Body of pancreas (tissue), 4 donors: ENCODE measurements around the gene SLC27A1. TPM values are rescaled to one million over a fixed set of nuclear protein-coding genes. Genes with fewer than 3 reads are reported as not detected.
A peak's percentile ranks its signal among the peaks of the same experiment; 100 is the strongest.

Experiments
- ATAC-seq: fragments of 150-250 bp; one replicate; pipeline ENCODE4 v1.9.1; 2016
- DNase-seq, 4 donors: peaks; one replicate each; pipeline ENCODE4 v3.0.0-alpha.2; 2019
- H3K27ac ChIP-seq, 4 donors: fragments of 200-600 bp; sonication (generic); 1 replicate in 3 of 4; 2 replicates in 1 of 4; pipeline versions ENCODE4 v1.5.1 to v1.6.1; 2016 to 2019; ENCODE audit warnings: mild to moderate bottlenecking in 1 of 4, mixed read lengths in 1 of 4, moderate library complexity in 1 of 4
- H3K27me3 ChIP-seq, 2 donors: fragments of 200-600 bp; sonication (generic); one replicate each; pipeline ENCODE4 v1.6.0; 2016; ENCODE audit warnings: mild to moderate bottlenecking in 1 of 2
- H3K36me3 ChIP-seq, 2 donors: fragments of 200-600 bp; sonication (generic); replicated peaks in 1 of 2; 2 replicates each; pipeline ENCODE4 v1.5.1; 2016; ENCODE audit warnings: low read depth in 2 of 2; ENCODE audit not compliant: insufficient read depth in 1 of 2
- H3K4me1 ChIP-seq: fragments of 200-600 bp; sonication (generic); one replicate; pipeline ENCODE4 v1.6.0; 2016
- H3K4me3 ChIP-seq, 2 donors: fragments of 200-600 bp; sonication (generic); 1 replicate in 1 of 2; 2 replicates in 1 of 2; pipeline ENCODE4 v1.5.1; 2016 to 2019
- H3K9me3 ChIP-seq, 3 donors: fragments of 200-600 bp; sonication (generic); 1 replicate in 2 of 3; 2 replicates in 1 of 3; pipeline ENCODE4 v1.5.1; 2016
- CTCF ChIP-seq, 7 experiments: fragments of 450-650 bp in 4 of 7; fragments of 200-600 bp in 3 of 7; sonication (generic) in 3 of 7; IDR thresholded peaks; one replicate each; pipeline ENCODE4 v1.5.1; 2016 to 2019; ENCODE audit warnings: antibody characterized with exemption in 7 of 7
- POLR2A ChIP-seq, 3 donors: fragments of 450-650 bp; IDR thresholded peaks; one replicate each; pipeline ENCODE4 v1.6.1; 2016; ENCODE audit warnings: antibody characterized with exemption in 3 of 3, mild to moderate bottlenecking in 2 of 3
- WGBS, 2 donors: methylation state at CpG; one replicate each; pipeline ENCODE4 v1.1.5; 2017; 5-methylcytosine and 5-hydroxymethylcytosine counted together
- intact Hi-C: fragments of 100-400 bp; cut with DNase I; formaldehyde crosslinking; loops from one replicate; pipeline ENCODE4 v1.15.1; 2023
- total RNA-seq, 2 donors: library from RNA; depleted of rRNA; stranded (reverse); fragments of >200 nt; gene quantifications; one replicate each; pipeline ENCODE4 v1.1.0, GENCODE V29; 2016

The SLC27A1 gene
- total RNA-seq: 10 to 100 TPM; 21.1 to 25.7 TPM

DNA sequence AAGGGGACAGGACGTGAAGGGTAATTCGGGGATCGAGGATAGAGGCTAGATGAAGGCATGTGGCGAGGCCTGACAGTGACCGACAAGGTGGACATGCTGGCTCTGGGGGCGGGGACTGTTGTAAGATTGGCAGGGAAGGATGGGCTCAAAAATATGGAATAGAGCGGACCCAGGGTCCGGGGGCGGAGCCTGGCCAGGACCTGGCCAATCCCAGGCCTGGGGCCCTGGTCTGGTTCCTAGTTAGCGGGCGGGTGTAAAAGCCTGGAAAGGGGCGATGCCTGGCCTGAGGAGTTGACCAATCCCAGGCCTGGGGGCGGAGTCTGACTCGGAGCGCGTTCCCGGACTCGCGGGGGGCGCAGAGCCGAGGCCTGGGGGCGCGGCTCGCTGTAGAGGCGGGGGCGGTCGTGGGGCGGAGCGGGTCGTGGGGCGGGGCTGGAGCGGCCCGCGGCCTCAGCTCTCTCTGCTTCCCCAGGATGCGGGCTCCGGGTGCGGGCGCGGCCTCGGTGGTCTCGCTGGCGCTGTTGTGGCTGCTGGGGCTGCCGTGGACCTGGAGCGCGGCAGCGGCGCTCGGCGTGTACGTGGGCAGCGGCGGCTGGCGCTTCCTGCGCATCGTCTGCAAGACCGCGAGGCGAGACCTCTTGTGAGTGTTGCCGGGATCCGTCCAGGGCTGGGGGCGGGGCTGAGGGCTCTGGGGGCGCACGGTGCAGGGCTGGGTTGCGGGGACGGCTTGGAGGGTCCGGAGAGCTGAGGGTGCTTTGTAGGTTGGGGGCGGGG lies at the start of gene SLC27A1:
SLC27A1 (plus strand) TSS at position 457 of the 774 bp plus-strand sequence; CDS start at position 474, 17 bp downstream.
- Histone ChIP-seq H3K27ac (peak within 1 kb of the TSS; percentile 69 to 94 (median 85)), H3K9me3 (no peaks in the 10 kb centered on the region), H3K4me3 (peak within 1 kb of the TSS; percentile 43 to 91), H3K27me3 (no peaks in the 10 kb centered on the region), H3K4me1 (peaks cover 38% of the 10 kb centered on the region), H3K36me3 (no peaks in the 10 kb centered on the region)
- ATAC-seq (peak; percentile 86), DNase-seq (peak; percentile 97 to 99 (median 98))
- 0 to 1% methylated on average over 15 to 25 of the region's 67 CpGs for WGBS, 2 donors
- intact Hi-C loops: no loop called here
- TF ChIP-seq POLR2A (IDR thresholded peaks at IDR 0.05) (peak in 2 of 3 donors; percentile 45 to 67), CTCF (IDR thresholded peaks at IDR 0.05) (no peak)

- ATAC-seq (no peak), DNase-seq (no peak)
- H3K4me3 ChIP-seq: no peak overlapping the region
- 93 to 100% methylated on average over 4 of the region's 4 CpGs for WGBS, 2 donors
- intact Hi-C loops: no loop called here
- no peaks in the 10 kb centered on the region for H3K36me3 ChIP-seq
- H3K9me3 ChIP-seq: no peaks in the 10 kb centered on the region
- TF ChIP-seq POLR2A (IDR thresholded peaks at IDR 0.05) (no peak), CTCF (IDR thresholded peaks at IDR 0.05) (no peak)
- H3K4me1 ChIP-seq: peaks cover 14% of the 10 kb centered on the region
- H3K27me3 ChIP-seq: no peaks in the 10 kb centered on the region
- no peak overlapping the region for H3K27ac ChIP-seq
Observed at GRCh38 chr19:17421942-17422341, 48.4 kb upstream of the SLC27A1 start.

- DNase-seq (no peak), ATAC-seq (no peak)
- Histone ChIP-seq H3K27ac (no peak overlapping the region), H3K36me3 (no peaks in the 10 kb centered on the region), H3K9me3 (no peaks in the 10 kb centered on the region), H3K4me1 (peaks cover 14% of the 10 kb centered on the region), H3K27me3 (no peaks in the 10 kb centered on the region), H3K4me3 (no peak overlapping the region)
- 93 to 95% methylated on average over 16 to 20 of the region's 20 CpGs for WGBS, 2 donors
- intact Hi-C loops: no loop called here
- no peak for TF ChIP-seq POLR2A (IDR thresholded peaks at IDR 0.05)
- no peak for TF ChIP-seq CTCF (IDR thresholded peaks at IDR 0.05)
Observed at GRCh38 chr19:17423429-17424208, 46.7 kb upstream of the SLC27A1 start.

DNA sequence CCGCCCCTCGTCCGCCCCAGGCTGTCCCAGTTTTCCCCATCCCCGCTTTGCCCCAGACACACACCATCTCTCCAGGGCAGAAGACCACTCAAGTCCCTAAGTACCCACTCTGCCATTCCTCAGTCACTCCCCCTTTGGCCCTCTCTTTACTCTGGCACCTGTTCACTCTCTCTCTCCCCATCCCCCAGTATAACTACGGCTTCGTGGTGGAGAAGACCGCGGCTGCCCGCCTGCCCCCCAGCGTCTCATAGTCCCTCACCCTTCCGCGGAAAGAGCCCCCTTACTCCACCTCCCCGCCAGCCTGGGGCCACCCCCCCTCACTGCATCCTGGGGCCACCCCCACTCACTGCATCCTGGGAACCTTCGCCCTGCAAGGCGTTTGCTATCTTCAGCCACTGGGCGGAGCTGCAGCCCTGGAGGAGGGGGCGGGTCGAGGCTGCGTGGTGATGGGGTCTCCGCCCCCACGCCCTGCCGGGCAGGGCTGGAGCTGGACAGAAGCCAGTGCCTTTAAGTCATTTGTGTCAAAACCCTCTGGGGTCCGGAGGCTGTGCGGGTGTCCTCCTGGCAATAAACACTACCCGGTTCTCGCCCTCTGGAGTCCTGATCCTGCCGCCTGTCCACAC lies 45.5 kb upstream of the SLC27A1 start:
- H3K36me3 ChIP-seq: no peaks in the 10 kb centered on the region
- H3K27ac ChIP-seq: no peak overlapping the region
- ATAC-seq (no peak), DNase-seq (no peak)
- H3K4me1 ChIP-seq: peaks cover 9% of the 10 kb centered on the region
- H3K4me3 ChIP-seq: no peak overlapping the region
- intact Hi-C loops: no loop called here
- TF ChIP-seq POLR2A (IDR thresholded peaks at IDR 0.05) (no peak), CTCF (IDR thresholded peaks at IDR 0.05) (peak in 2 of 7 experiments; percentile 10 to 13)
- no peaks in the 10 kb centered on the region for H3K27me3 ChIP-seq
- WGBS, 2 donors: 36 to 52% methylated on average over 18 to 27 of the region's 27 CpGs
- H3K9me3 ChIP-seq: no peaks in the 10 kb centered on the region
